Tibial artery (tissue), 4 donors: ENCODE results near the gene ADTRP.

Experiments used
- DNase-seq, 2 donors: peaks; one replicate each; pipeline ENCODE4 v3.0.0-alpha.2; 2019
- H3K27ac ChIP-seq, 2 donors: fragments of 200-600 bp; sonication (generic) in 1 of 2; 1 replicate in 1 of 2; 2 replicates in 1 of 2; pipeline ENCODE4 v1.5.1; 2018 to 2019; ENCODE audit warnings: mild to moderate bottlenecking in 1 of 2
- H3K27me3 ChIP-seq, 2 donors: fragments of 200-600 bp; sonication (generic) in 1 of 2; one replicate each; pipeline versions ENCODE4 v1.5.1 to v1.6.0; 2016 to 2019
- H3K36me3 ChIP-seq, 3 donors: fragments of 200-600 bp; sonication (generic) in 2 of 3; one replicate each; pipeline ENCODE4 v1.5.1; 2016 to 2019; ENCODE audit warnings: mild to moderate bottlenecking in 2 of 3
- H3K4me1 ChIP-seq, 4 donors: fragments of 200-600 bp; sonication (generic) in 2 of 4; 1 replicate in 3 of 4; 2 replicates in 1 of 4; pipeline ENCODE4 v1.5.1; 2016 to 2019
- H3K4me3 ChIP-seq, 2 donors: fragments of 200-600 bp; sonication (generic) in 1 of 2; 1 replicate in 1 of 2; 2 replicates in 1 of 2; pipeline ENCODE4 v1.5.1; 2018 to 2019; ENCODE audit warnings: mild to moderate bottlenecking in 2 of 2
- H3K9me3 ChIP-seq, 3 donors: fragments of 200-600 bp; sonication (generic) in 1 of 3; one replicate each; pipeline ENCODE4 v1.5.1; 2016 to 2019
- intact Hi-C: fragments of 100-400 bp; cut with DNase I; formaldehyde crosslinking; loops from one replicate; pipeline ENCODE4 v1.15.0; 2023; ENCODE audit warnings: low total_unique reads
- TF ChIP-seq, protein P1 (sequence below), 2 experiments: fragments of 200-600 bp in 1 of 2; fragments of 450-650 bp in 1 of 2; IDR thresholded peaks; one replicate each; pipeline ENCODE4 v1.5.1; 2017 to 2019; ENCODE audit warnings: antibody characterized with exemption in 2 of 2, mild to moderate bottlenecking in 1 of 2, moderate library complexity in 1 of 2

The ADTRP gene

DNA sequence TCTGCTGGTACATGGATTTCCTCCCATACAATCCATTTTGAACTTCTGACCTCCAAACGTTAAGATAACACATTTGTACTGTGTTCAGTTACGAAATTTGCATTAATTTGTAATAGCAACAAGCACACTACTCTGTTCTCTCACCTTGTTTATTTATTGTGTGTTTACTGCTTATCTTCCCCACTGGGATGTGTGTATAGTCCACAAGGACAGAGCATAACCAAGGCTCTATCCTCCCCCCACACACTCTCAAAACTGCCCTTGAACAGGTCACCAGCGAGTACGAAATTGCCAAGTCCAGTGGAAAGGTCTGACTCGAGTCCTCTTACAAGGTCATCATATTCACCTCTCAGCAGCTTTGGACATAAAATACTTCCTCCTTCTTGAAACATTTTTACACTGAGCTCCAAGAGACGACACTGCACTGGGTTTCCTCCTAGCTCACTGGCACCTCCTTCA, 18.6 kb downstream of the ADTRP start:
- Histone ChIP-seq H3K4me3 (no peak overlapping the region), H3K4me1 (peaks cover 0 to 34% (median 27%) of the 10 kb centered on the region in 4 donors), H3K9me3 (peaks cover 0 to 3% (median 0%) of the 10 kb centered on the region in 3 donors), H3K27ac (no peak overlapping the region), H3K27me3 (no peaks in the 10 kb centered on the region), H3K36me3 (no peaks in the 10 kb centered on the region)
- TF ChIP-seq, protein P1, sequence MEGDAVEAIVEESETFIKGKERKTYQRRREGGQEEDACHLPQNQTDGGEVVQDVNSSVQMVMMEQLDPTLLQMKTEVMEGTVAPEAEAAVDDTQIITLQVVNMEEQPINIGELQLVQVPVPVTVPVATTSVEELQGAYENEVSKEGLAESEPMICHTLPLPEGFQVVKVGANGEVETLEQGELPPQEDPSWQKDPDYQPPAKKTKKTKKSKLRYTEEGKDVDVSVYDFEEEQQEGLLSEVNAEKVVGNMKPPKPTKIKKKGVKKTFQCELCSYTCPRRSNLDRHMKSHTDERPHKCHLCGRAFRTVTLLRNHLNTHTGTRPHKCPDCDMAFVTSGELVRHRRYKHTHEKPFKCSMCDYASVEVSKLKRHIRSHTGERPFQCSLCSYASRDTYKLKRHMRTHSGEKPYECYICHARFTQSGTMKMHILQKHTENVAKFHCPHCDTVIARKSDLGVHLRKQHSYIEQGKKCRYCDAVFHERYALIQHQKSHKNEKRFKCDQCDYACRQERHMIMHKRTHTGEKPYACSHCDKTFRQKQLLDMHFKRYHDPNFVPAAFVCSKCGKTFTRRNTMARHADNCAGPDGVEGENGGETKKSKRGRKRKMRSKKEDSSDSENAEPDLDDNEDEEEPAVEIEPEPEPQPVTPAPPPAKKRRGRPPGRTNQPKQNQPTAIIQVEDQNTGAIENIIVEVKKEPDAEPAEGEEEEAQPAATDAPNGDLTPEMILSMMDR (IDR thresholded peaks at IDR 0.05) = no peak
- DNase-seq = no peak
- intact Hi-C loops = no loop called here

DNA sequence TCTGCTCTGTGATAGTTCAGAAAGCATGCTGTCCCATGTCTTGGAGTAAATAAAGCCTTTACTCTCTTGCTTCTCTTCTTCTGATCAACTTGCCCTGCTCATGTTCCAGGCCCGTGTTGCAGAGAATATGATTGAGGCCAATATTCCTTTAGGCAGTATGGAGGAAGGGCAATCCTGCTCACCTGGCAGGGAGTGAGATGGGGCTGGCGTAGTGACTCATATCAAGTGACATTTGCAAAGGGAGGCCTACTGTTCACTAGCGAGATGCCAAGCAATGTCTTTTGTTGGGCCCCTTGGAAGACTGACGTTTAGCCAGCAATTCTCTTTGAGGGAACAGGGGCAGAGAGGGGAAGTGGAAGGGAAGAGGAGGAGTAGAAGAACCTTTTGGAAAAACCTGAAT, 19.7 kb downstream of the ADTRP start:
- peaks cover 0 to 3% (median 0%) of the 10 kb centered on the region in 3 donors for H3K9me3 ChIP-seq
- no peak for DNase-seq
- intact Hi-C loops = no loop called here

DNA sequence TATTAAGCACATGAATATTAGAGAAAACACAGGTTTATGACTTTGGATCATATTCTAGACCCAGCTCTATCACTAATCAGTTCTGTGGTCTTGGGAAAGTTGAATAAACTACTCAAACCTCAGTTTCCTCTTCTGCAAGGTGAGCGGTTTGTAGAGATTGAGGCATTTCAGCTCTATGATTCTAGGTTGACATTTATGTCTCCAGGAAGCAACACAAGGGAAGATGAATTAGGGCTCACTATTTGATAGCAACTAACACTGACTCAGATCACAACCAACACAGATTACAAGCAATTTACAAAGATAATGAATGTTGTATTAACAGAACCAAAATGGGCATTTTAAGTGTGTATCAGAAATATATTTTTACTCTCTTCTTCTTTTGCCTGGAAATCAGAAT, 21.9 kb downstream of the ADTRP start:
- intact Hi-C loops = no loop called here
- DNase-seq = no peak
- Histone ChIP-seq H3K4me1 (peaks cover 0 to 6% (median 0%) of the 10 kb centered on the region in 4 donors), H3K4me3 (no peak overlapping the region), H3K36me3 (no peaks in the 10 kb centered on the region), H3K9me3 (peaks cover 0 to 3% (median 0%) of the 10 kb centered on the region in 3 donors), H3K27ac (no peak overlapping the region), H3K27me3 (no peaks in the 10 kb centered on the region)
- TF ChIP-seq, protein P1 (IDR thresholded peaks at IDR 0.05) = no peak

More for the DNA sequence above, 19.7 kb downstream of the ADTRP start:
- TF ChIP-seq, protein P1 (IDR thresholded peaks at IDR 0.05) = no peak
- Histone ChIP-seq H3K36me3 (no peaks in the 10 kb centered on the region), H3K4me1 (peaks cover 0 to 27% (median 18%) of the 10 kb centered on the region in 4 donors), H3K4me3 (no peak overlapping the region), H3K27ac (no peak overlapping the region), H3K27me3 (no peaks in the 10 kb centered on the region)

DNA sequence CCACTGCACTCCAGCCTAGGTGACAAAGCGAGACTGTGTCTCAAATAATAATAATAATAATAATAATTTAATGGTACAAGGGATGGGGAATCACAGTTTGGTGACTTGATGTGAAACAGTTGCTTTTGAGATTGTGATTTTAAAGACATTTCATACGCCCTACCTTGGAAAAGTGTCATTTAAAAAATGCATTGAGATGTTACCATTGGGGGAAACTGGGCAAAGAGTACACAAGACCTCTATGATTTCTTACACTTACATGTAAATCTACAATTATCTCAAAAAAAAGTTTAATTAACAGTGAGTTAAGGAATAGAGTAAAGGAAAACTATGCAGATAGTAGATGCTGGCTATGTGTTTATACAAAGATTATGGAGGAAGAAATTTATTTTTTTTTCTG, 22.3 kb downstream of the ADTRP start:
- no peak overlapping the region for H3K4me3 ChIP-seq
- H3K27me3 ChIP-seq = no peaks in the 10 kb centered on the region
- H3K36me3 ChIP-seq = no peaks in the 10 kb centered on the region
- H3K4me1 ChIP-seq = peaks cover 0 to 4% (median 0%) of the 10 kb centered on the region in 4 donors
- TF ChIP-seq, protein P1 (IDR thresholded peaks at IDR 0.05) = no peak
- intact Hi-C loops = no loop called here
- no peak overlapping the region for H3K27ac ChIP-seq
- DNase-seq = no peak
- H3K9me3 ChIP-seq = peaks cover 0 to 3% (median 0%) of the 10 kb centered on the region in 3 donors

DNA sequence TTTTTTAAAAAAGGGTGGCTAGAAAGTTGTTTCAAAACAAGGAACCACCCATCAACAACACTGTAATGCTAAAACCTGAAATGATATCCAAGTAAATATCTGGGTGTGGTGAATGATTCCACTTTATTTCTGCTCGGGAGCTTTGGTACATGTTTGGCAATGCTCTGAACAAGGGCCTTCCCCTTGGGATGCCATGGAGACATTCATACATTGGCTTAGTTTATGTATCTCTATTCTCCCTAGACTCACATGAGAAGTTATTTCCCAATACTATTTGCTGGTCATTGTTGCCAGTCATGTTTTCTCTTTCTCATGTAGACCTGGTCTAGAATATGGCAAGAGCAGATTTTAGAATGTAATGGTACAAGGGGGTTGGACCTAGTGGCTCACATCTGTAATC, 22.9 kb downstream of the ADTRP start:
- no peak overlapping the region for H3K4me3 ChIP-seq
- no peaks in the 10 kb centered on the region for H3K27me3 ChIP-seq
- no peaks in the 10 kb centered on the region for H3K36me3 ChIP-seq
- intact Hi-C loops = no loop called here
- DNase-seq = no peak
- no peaks in the 10 kb centered on the region for H3K4me1 ChIP-seq
- no peak overlapping the region for H3K27ac ChIP-seq
- TF ChIP-seq, protein P1 (IDR thresholded peaks at IDR 0.05) = no peak
- peaks cover 0 to 3% (median 0%) of the 10 kb centered on the region in 3 donors for H3K9me3 ChIP-seq
